Measurements from ENCODE around the gene GPR161.

DNA sequence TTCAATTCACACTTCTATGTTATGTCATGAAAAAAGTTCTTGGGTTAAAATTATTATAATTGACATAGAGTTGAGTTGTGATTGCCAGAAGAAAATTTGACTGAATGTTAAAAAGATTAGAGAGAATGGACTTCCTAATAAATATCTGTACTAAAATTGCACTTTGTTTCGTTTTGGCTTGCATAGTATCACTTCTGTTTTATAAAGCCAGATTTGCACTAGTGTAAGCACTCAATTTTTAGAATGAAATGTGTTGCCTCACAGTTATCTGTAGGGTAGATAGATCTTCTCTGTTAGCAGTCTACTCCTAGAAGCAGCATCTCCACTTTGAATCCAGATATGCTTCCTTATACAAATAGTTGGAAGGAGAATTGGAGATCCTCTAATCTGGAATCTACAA lies 104.7 kb downstream of the GPR161 start:
- TF ChIP-seq CTCF (IDR thresholded peaks at IDR 0.05; ENCODE audit: insufficient read depth, low read depth, low read length): no peak
- no peak for TF ChIP-seq EZH2 (IDR thresholded peaks at IDR 0.05; ENCODE audit: insufficient read depth, low read length)

All from astrocyte (in vitro differentiated cells and primary cell).